Activated CD4-positive, alpha-beta T cell treated with anti-CD3 and anti-CD28 coated beads, Interleukin-2, amount 50 U/mL, for 16 hours (primary cell): Measurements from ENCODE around the gene AVEN.
"Not testable (repeated sequence)": the region's sequence is repeated elsewhere in the genome, so short reads cannot be mapped to it uniquely, and the experiment has no call there.

Experiments used
- DNase-seq: peaks from one replicate; pipeline ENCODE4 v3.0.0-alpha.2; 2020

The AVEN gene, protein sequence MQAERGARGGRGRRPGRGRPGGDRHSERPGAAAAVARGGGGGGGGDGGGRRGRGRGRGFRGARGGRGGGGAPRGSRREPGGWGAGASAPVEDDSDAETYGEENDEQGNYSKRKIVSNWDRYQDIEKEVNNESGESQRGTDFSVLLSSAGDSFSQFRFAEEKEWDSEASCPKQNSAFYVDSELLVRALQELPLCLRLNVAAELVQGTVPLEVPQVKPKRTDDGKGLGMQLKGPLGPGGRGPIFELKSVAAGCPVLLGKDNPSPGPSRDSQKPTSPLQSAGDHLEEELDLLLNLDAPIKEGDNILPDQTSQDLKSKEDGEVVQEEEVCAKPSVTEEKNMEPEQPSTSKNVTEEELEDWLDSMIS

GRCh38 chr15:34038871-34039789 lies at the start of gene AVEN:
Gene AVEN, minus strand, starts transcription at chr15:34039204. Its CDS starts 158 bp downstream, at chr15:34039046.
- DNase-seq = peak; percentile 65

DNA sequence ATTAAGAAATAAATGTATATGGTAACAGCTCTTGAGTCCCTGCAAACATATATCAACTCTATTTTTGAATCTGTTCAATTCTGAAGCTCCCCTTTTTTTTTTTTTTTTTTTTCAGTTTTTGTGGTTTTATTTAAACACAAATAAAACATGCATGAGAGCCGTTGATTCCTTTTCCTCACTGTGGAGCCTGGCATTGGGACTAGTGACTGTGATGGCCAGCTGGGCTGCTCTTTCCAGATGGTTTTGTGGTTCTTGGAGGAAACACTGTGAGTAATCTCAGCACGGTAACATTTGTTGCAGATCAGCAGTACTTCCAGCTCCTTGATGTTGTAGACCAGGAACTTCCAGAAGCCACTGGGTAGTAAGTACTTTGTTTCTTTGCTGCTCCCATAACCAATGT lies 46.7 kb upstream of the AVEN start:
- DNase-seq = no peak

DNA sequence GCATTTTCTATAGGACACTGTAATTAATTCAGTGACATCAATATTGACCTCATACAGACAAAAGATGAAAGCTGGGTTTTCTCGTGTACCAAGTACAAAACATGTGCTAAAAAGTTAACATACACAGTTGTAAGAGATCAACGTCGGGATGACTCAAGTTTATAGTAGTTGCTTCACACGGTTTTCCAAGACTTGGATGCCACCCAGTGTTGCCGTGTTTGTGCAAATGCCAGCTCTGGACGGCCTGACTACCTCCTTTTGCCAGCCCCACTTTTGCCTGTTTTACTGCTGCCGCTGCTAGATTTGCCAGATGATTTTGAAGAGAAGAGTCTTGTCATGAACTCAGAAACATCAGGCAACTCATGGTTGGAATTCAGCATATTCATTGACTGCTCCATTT lies 45.1 kb upstream of the AVEN start:
- DNase-seq = no peak

DNA sequence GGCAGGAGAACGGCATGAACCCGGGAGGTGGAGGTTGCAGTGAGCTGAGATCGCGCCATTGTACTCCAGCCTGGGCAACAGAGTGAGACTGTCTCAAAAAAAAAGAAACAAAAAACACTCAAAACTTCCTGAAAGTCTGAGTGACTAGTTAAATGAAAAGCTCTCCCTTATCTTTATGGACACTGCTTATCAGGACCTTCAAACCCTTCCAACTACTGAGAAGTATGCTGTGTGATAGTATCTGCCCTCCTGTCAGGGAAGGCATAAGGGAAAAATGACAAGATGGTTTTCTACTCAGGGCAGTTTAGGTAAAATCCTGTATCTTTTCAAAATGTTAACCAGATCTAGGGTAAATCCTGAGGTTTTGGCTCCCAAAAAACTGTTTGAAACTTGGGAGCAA lies 40.9 kb upstream of the AVEN start:
- DNase-seq = no peak

- DNase-seq = no peak
Observed at GRCh38 chr15:34078900-34079299, 39.9 kb upstream of the AVEN start.

- DNase-seq = no peak
Observed at GRCh38 chr15:34076785-34077184, 37.8 kb upstream of the AVEN start.

DNA sequence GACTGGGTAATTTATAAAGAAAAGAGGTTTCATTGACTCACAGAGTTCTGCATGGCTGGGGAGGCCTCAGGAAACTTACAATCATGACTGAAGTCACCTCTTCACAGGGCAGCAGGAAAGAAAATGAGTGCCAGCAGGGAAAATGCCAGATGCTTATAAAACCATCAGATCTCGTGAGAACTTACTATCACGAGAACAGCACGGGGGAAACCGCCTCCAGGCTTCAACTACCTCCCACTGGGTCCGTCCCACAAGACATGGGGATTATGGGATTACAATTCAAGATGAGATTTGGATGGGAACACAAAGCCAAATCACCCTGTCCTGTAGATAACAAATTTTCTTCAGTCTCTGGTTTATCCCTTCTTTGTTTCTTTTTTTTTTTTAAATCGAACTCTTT lies 31.0 kb upstream of the AVEN start:
- DNase-seq = no peak

GRCh38 chr15:34065941-34066340 lies 26.9 kb upstream of the AVEN start:
- DNase-seq = no peak

- no peak for DNase-seq
Observed at GRCh38 chr15:34065261-34065660, 26.3 kb upstream of the AVEN start.

DNA sequence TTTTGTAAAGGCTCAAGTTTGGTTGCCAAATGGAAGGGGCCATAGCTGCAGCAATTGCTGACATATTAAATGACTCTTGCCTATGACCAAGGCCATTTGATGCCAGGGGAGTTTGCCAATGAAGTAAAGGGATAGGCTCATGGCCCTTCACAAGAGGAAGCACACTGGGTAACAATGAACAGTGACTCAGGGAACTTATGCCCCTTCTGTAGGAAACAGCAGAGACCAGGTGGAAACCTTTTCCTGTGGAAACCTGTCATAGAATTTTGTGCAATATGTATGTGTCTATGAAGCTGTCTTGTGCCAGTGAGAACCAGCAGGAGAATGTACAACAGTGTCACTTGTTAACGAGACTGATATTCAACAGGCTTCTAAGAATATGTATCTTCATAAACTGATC lies 25.4 kb upstream of the AVEN start:
- DNase-seq = no peak

DNA sequence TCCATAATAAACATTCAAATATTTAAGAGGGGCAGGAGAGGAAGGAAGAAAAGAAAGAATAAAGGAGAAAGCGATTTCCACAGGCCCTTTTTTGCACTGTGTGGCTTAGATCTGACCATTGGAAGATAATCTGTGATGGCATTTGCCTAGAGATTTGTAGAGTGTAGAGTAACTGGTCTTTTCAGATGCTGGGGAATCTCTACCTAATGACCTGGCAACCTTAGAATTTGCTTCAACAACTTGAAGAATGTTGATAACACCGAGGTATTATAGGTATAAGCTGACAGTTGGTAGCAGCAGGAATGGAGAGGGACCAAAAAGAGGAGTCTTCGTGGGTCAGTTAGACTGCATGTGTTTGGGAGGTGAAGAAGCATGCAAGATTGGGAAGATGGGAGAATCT lies 20.9 kb upstream of the AVEN start:
- no peak for DNase-seq

GRCh38 chr15:34059476-34059875 lies 20.5 kb upstream of the AVEN start:
- DNase-seq = no peak

DNA sequence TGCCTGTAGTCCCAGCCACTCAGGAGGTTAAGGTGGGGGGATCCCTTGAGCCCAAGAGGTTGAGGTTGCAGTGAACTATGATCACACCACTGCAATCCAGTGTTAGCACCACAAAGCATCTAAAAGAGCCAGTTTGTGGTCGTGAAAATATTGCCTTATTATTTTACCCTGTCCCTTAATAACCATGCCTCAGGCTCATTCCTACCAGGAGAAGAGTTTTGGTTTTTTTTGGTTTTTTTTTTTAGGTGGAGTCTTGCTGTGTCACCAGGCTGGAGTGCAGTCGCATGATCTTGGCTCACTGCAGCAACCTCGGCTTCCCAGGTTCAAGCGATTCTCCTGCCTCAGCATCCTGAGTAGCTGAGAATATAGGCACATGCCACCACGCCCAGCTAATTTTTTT lies 17.9 kb upstream of the AVEN start:
- DNase-seq = no peak

DNA sequence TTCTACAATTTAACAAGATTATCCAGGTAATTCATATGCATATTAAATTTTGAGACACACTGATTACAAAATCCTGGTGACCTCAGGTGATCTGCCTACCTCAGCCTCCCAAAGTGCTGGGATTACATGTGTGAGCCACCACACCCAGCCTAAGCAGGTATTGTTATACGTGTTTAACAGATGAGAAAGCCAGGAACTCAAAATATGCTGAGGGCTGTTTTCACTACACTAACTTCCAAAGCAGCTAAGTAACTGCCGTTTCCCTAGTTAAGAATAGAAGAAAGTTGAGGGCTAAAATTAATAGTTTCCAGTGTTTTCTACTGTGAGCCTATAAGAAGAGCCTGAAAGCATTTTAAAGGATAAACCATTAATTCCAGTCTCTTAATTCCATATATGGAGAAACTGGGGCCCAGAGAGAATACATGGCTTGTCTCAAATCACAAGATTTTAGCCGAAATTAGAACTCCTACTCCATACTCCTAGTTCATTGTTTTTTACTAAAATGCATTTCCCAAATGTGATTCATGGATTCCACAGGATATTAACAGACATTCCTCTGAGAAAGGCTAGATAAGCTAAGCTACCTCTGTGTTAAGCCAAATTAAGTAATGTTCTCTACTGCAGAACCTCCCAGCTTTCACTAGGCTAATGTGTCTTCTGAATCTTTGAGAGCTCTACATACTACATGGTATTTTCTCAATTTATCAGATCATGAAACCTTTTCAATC lies 17.0 kb upstream of the AVEN start:
- DNase-seq = no peak

DNA sequence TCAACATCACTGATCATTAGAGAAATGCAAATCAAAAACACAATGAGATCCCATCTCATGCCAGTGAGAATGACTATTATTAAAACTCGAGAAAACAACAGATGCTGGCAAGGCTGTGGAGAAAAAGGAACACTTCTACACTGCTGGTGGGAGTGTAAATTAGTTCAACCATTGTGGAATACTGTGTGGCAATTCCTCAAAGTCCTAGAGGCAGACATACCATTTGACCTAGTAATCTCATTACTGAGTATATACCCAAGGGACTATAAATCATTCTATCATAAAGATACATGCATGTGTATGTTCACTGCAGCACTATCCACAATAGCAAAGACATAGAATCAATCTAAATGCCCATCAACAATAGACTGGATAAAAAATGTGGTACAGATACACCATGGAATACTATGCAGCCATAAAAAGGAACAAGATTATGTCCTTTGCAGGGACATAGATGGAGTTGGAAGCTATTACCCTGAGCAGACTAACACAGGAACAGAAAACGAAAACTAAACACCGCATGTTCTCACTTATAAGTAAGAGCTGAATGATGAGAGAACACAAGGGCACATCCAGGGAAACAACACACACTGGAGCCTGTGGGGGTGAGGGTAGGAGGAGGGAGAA lies 15.2 kb upstream of the AVEN start:
- DNase-seq = no peak

GRCh38 chr15:34050385-34050784 lies 11.4 kb upstream of the AVEN start:
- DNase-seq = not testable (repeated sequence)

DNA sequence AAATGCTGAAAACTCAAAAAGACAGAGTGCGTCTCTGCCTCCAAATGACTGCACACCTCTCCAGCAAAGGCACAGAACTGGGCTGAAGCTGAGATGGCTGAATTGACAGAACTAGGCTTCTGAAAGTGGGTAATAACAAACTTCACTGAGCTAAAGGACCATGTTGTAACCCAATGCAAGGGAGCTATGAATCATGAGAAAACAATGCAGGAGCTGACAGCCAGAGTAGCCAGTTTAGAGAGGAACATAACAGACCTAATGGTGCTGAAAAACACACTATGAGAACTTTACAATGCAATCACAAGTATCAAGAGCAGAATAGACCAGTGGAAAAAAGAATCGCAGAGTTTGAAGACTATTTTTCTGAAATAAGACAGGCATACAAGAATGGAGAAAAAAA lies 10.1 kb upstream of the AVEN start:
- no peak for DNase-seq

DNA sequence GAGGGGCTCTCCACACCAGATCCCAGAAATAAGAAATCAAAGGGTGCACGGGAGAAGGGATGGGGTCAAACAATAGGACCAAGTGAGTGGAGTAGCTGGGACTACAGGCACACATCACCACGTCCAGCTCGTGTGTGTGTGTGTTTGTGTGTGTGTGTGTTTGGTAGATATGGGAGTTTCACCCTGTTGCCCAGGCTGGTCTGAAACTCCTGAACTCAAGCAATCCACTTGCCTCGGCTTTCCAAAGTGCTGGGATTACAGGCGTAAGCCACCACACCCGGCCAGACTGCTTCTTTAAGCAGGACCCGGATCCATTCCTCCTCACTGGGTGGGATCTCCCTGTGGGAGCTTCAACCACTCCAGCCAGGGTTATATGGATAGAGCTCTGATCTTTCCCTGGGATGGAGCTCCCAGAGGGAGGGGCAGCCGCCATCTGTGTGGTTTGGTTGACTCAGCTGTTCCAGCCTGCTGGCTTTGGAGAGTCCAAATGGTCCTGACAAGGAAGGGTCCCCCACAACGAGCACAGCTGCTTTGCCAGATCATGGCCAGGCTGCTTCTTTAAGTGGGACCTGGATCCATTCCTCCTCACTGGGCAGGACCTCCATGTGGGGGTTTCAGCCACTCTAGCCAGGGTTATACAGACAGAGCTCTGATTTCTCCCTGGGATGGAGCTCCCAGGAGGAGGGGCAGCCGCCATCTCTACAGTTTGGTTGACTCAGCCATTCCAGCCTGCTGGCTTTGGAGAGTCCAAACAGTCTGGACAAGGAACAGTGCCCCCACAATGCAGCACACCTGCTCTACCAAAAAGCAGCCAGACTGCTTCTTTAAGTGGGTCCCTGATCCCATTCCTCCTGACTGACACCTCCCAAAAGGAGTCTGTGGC lies 9.1 kb upstream of the AVEN start:
- no peak for DNase-seq

DNA sequence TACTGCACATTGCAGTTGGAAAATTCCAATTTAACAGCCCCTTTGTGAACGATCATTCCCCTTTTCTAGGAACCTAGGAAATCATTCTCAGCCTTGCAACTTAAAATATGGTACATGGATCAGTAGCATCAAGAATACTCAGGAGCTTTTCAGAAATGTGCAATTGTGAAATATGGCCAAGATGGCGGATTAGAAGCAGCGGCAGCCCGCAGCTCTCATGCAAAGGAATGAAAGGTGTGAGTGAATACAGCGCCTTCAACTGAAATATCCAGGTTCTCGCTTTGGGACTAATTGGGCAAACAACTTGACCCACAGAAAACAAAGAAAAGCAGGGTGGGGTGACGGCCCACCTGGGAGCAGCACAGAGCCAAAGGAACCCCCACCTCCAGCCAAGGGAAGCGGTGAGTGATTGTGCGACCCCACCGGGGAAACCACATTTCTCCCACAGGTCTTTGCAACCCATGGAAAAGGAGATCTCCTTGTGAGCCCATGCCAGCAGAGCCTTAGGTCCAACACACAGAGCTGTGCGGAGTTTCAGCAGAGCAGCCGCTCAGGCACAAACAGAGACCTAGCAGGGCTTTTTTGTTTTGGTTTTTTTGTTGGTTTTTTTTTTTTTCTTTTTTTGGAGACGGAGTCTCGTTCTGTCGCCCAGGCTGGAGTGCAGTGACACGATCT lies 7.6 kb upstream of the AVEN start:
- DNase-seq = no peak

DNA sequence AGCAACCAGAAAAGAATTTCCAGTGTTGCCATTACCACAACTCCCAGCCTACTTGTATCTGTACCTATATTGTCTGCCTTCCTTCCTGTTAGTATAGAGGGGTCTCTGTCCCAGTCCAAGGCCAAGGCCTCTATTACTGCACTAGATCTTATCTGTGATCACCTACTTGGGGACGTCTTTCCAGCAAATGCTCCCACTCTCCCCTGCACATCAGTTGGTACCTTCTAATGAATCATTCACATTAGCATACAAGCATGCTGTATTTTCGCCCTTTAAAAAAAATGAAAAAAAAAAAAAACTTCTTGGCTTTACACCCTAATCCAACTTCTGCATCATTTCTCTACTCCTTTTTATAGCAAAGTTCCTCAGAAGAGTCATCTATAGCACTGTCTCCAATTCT lies 4.8 kb upstream of the AVEN start:
- no peak for DNase-seq

DNA sequence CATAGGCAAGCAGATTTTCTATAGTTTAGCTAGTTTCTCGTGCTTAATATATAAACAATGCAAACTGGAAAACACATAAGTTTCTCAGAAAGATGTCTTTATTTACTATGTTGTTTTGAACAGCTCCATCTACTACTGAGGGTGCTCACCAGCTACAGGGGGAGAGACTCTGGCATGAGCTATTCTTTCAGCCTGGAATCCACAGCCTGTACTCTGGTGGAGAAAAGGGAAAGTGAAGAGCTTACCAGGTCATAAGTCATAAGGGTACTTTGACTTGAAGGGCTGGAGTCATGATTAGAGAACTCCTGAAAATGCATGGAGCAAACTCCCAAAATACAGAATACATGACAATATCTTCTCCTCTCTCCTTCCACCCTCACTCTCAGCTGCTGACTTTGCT lies 4.4 kb upstream of the AVEN start:
- no peak for DNase-seq

DNA sequence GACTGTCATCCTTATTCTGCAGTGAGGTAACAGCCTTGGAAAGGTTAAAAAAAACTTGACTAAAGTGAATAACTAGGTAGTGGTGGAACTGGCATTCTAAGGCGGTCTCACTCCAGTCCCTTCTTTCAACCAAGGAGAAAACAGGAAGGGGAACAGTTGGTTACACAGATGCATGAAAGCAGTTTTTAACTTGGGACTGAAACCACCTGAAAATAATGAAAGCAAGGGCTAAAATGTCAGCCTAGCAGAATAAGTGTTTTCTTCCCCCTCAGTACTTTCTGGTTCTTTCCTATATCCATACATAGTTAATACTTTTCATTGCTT lies 748 bp upstream of the AVEN start:
- DNase-seq = no peak
